Measurements from ENCODE around the gene PTPN14.

The PTPN14 gene

GRCh38 chr1:214566158-214567104 is 15.0 kb upstream of the PTPN14 start:
- ChIA-PET CTCF (interaction anchor here (0.6 to 1.7 kb wide), 3 partner anchors 16 to 235 kb away, joined by 3 to 4 read pairs (median 4); no protein-coding TSS in a partner anchor), POLR2A (interaction anchor here (0.7 kb wide), 1 partner anchor 71 kb away, joined by 3 read pairs; no protein-coding TSS in a partner anchor)
- no peak for TF ChIP-seq HDGF (IDR thresholded peaks at IDR 0.05; ENCODE audit: borderline replicate concordance)
- TF ChIP-seq ELF4 (IDR thresholded peaks at IDR 0.05) = no peak
- no peak for TF ChIP-seq SP1 (IDR thresholded peaks at IDR 0.05)
- no peak for TF ChIP-seq TARDBP (IDR thresholded peaks at IDR 0.05)
- no peak for TF ChIP-seq BHLHE40 (IDR thresholded peaks at IDR 0.05; ENCODE audit: borderline replicate concordance)
- TF ChIP-seq LEF1 (IDR thresholded peaks at IDR 0.05; ENCODE audit: borderline replicate concordance) = no peak
- no peak for TF ChIP-seq NFRKB (IDR thresholded peaks at IDR 0.05)
- no peak for TF ChIP-seq FOXK2 (IDR thresholded peaks at IDR 0.05)
- TF ChIP-seq ARNT (IDR thresholded peaks at IDR 0.05) = no peak
- TF ChIP-seq FOXA1 (IDR thresholded peaks at IDR 0.05) = no peak
- no peak for TF ChIP-seq L3MBTL2 (conservative IDR thresholded peaks at IDR 0.05)
- TF ChIP-seq CTBP1 (IDR thresholded peaks at IDR 0.05; ENCODE audit: borderline replicate concordance) = no peak
- TF ChIP-seq SUZ12 (IDR thresholded peaks at IDR 0.05) = no peak
- TF ChIP-seq FOXM1 (IDR thresholded peaks at IDR 0.05; ENCODE audit: borderline replicate concordance) = no peak
- TF ChIP-seq ZNF384 (IDR thresholded peaks at IDR 0.05) = no peak
- TF ChIP-seq PKNOX1 (IDR thresholded peaks at IDR 0.05) = no peak
- no peak for DNase-seq (ENCODE audit: extremely low spot score)

- no peak for DNase-seq (ENCODE audit: extremely low spot score)
- CTCF ChIA-PET = interaction anchor here (0.6 to 1.7 kb wide), 3 partner anchors 15 to 1023 kb away, joined by 3 to 4 read pairs (median 3); no protein-coding TSS in a partner anchor
- TF ChIP-seq FOXA1 (IDR thresholded peaks at IDR 0.05) (no peak), ELF4 (IDR thresholded peaks at IDR 0.05) (no peak), FOXM1 (IDR thresholded peaks at IDR 0.05; ENCODE audit: borderline replicate concordance) (no peak), LEF1 (IDR thresholded peaks at IDR 0.05; ENCODE audit: borderline replicate concordance) (no peak), ARNT (IDR thresholded peaks at IDR 0.05) (no peak), FOXK2 (IDR thresholded peaks at IDR 0.05) (no peak), SP1 (IDR thresholded peaks at IDR 0.05) (no peak), BHLHE40 (IDR thresholded peaks at IDR 0.05; ENCODE audit: borderline replicate concordance) (no peak), L3MBTL2 (conservative IDR thresholded peaks at IDR 0.05) (no peak), TARDBP (IDR thresholded peaks at IDR 0.05) (no peak), PKNOX1 (IDR thresholded peaks at IDR 0.05) (no peak), NFRKB (IDR thresholded peaks at IDR 0.05) (no peak), SUZ12 (IDR thresholded peaks at IDR 0.05) (no peak)
- POLR2A ChIA-PET = interaction anchor here (0.7 kb wide), 1 partner anchor 70 kb away, joined by 3 read pairs; no protein-coding TSS in a partner anchor
These were observed 13.9 kb upstream of the PTPN14 start for GRCh38 chr1:214565310-214565709.

GRCh38 chr1:214563881-214564280 is 12.5 kb upstream of the PTPN14 start:
- CTCF ChIA-PET = no interaction called here
- no peak for DNase-seq (ENCODE audit: extremely low spot score)
- POLR2A ChIA-PET = no interaction called here

GRCh38 chr1:214557952-214558735 is 6.7 kb upstream of the PTPN14 start:
- no peak for DNase-seq (ENCODE audit: extremely low spot score)
- ChIA-PET CTCF (interaction anchor here (1.3 kb wide), 1 partner anchor 178 kb away, joined by 3 read pairs; no protein-coding TSS in a partner anchor), POLR2A (no interaction called here)

More at GRCh38 chr1:214563881-214564280, 12.5 kb upstream of the PTPN14 start:
- TF ChIP-seq FOXM1 (IDR thresholded peaks at IDR 0.05; ENCODE audit: borderline replicate concordance) (no peak), PKNOX1 (IDR thresholded peaks at IDR 0.05) (no peak), BHLHE40 (IDR thresholded peaks at IDR 0.05; ENCODE audit: borderline replicate concordance) (no peak), CTBP1 (IDR thresholded peaks at IDR 0.05; ENCODE audit: borderline replicate concordance) (no peak), LEF1 (IDR thresholded peaks at IDR 0.05; ENCODE audit: borderline replicate concordance) (no peak), ZNF384 (IDR thresholded peaks at IDR 0.05) (no peak), TARDBP (IDR thresholded peaks at IDR 0.05) (no peak), FOXA1 (IDR thresholded peaks at IDR 0.05) (no peak), SUZ12 (IDR thresholded peaks at IDR 0.05) (no peak), L3MBTL2 (conservative IDR thresholded peaks at IDR 0.05) (no peak), ARNT (IDR thresholded peaks at IDR 0.05) (no peak)

More at GRCh38 chr1:214557952-214558735, 6.7 kb upstream of the PTPN14 start:
- no peak for TF ChIP-seq ELF4 (IDR thresholded peaks at IDR 0.05)
- no peak for TF ChIP-seq FOXK2 (IDR thresholded peaks at IDR 0.05)
- TF ChIP-seq HDGF (IDR thresholded peaks at IDR 0.05; ENCODE audit: borderline replicate concordance) = no peak
- no peak for TF ChIP-seq ARNT (IDR thresholded peaks at IDR 0.05)
- no peak for TF ChIP-seq L3MBTL2 (conservative IDR thresholded peaks at IDR 0.05)
- no peak for TF ChIP-seq FOXA1 (IDR thresholded peaks at IDR 0.05)
- TF ChIP-seq LEF1 (IDR thresholded peaks at IDR 0.05; ENCODE audit: borderline replicate concordance) = no peak
- TF ChIP-seq BHLHE40 (IDR thresholded peaks at IDR 0.05; ENCODE audit: borderline replicate concordance) = no peak
- TF ChIP-seq PKNOX1 (IDR thresholded peaks at IDR 0.05) = no peak
- TF ChIP-seq SUZ12 (IDR thresholded peaks at IDR 0.05) = no peak
- no peak for TF ChIP-seq CTBP1 (IDR thresholded peaks at IDR 0.05; ENCODE audit: borderline replicate concordance)
